Adrenal gland (tissue), 12 donors: ENCODE measurements around the gene A4GALT. TPM values are rescaled to one million over a fixed set of nuclear protein-coding genes. Genes with fewer than 3 reads are reported as not detected.

ENCODE experiments used
- DNase-seq, 7 donors: peaks; one replicate each; pipeline ENCODE4 v3.0.0-alpha.2; 2019 to 2020
- H3K27ac ChIP-seq, 5 donors: fragments of 200-600 bp; sonication (generic) in 4 of 5; 1 replicate in 3 of 5; 2 replicates in 2 of 5; pipeline versions ENCODE4 v1.5.1 to v1.8.0; 2016 to 2020; ENCODE audit warnings: mild to moderate bottlenecking in 1 of 5
- H3K27me3 ChIP-seq: fragments of 200-600 bp; 2 replicates; pipeline ENCODE4 v1.8.0; 2021
- H3K36me3 ChIP-seq, 2 donors: fragments of 200-600 bp; replicated peaks in 1 of 2; 1 replicate in 1 of 2; 2 replicates in 1 of 2; pipeline versions ENCODE4 v1.5.1 to v1.8.0; 2018 to 2022
- H3K4me1 ChIP-seq, 2 donors: fragments of 200-600 bp; replicated peaks in 1 of 2; 1 replicate in 1 of 2; 2 replicates in 1 of 2; pipeline versions ENCODE4 v1.5.1 to v1.8.0; 2018 to 2021
- H3K4me3 ChIP-seq, 4 donors: fragments of 200-600 bp; sonication (generic) in 3 of 4; one replicate each; pipeline ENCODE4 v1.5.1; 2016 to 2018
- H3K9me3 ChIP-seq, 3 donors: fragments of 200-600 bp; sonication (generic) in 1 of 3; replicated peaks in 1 of 3; 1 replicate in 2 of 3; 2 replicates in 1 of 3; pipeline versions ENCODE4 v1.5.1 to v1.8.0; 2016 to 2021
- POLR2A ChIP-seq, 2 donors: fragments of 450-650 bp; IDR thresholded peaks; one replicate each; pipeline ENCODE4 v1.6.1; 2017; ENCODE audit warnings: antibody characterized with exemption in 2 of 2, mild to moderate bottlenecking in 2 of 2, moderate library complexity in 1 of 2
- WGBS, 4 donors: extraction: QIAGEN DNeasy Blood & Tissue Kit in 2 of 4; methylation state at CpG; one replicate each; pipeline versions ENCODE4 v1.1.5 to v1.1.7; 2013 to 2017; 5-methylcytosine and 5-hydroxymethylcytosine counted together
- intact Hi-C, 2 donors: fragments of 100-400 bp; cut with DNase I; formaldehyde crosslinking; loops; one replicate each; pipeline versions ENCODE4 v1.14.1 to v1.15.0; 2022 to 2023
- polyA plus RNA-seq, 3 donors: library from polyadenylated mRNA; stranded (reverse); fragments of 200-250 nt in 2 of 3; fragments of 350-450 nt in 1 of 3; fragmentation: Illumina TruSeq in 1 of 3; extraction: RNeasy Lipid Tissue Mini Kit (QIAGEN cat#74804) in 1 of 3; gene quantifications; one replicate each; pipeline ENCODE4 v1.2.3, GENCODE V29; 2013 to 2014
- total RNA-seq, 9 donors: library from RNA; depleted of rRNA in 4 of 9; stranded (reverse); fragments of >200 nt in 4 of 9; fragments of 120-200 nt in 1 of 9; fragmentation: NEBNext Ultra II Directional in 1 of 9; extraction: Animal tissue kit (Norgen Biotek cat#: 25700) in 1 of 9; gene quantifications; one replicate each; pipeline versions ENCODE4 v1.1.0 to v1.2.4, GENCODE V29; 2013 to 2023
- TF ChIP-seq, protein P1 (sequence below), 6 experiments: fragments of 450-650 bp in 4 of 6; fragments of 200-600 bp in 2 of 6; sonication (generic) in 1 of 6; IDR thresholded peaks; 1 replicate in 5 of 6; 2 replicates in 1 of 6; pipeline versions ENCODE4 v1.5.1 to v1.8.0; 2016 to 2021; ENCODE audit warnings: antibody characterized with exemption in 6 of 6, mild to moderate bottlenecking in 2 of 6, moderate library complexity in 1 of 6
- donor health status: healthy with polysubstance abuse.
- donor health status: Bipolar disorder and iron deficiency.
- donor health status: DM: yes; HTN: yes; CAD: no.
- donor health status: DM: no; HTN: no; CAD: no.
- donor health status: DM: no; HTN: no; CAD: no.
- donor health status: DM: yes; HTN: yes; CAD: no.

The A4GALT gene
- total and polyA plus RNA-seq, 12 donors = 1.9 to 29.8 (median 17.4) TPM

DNA sequence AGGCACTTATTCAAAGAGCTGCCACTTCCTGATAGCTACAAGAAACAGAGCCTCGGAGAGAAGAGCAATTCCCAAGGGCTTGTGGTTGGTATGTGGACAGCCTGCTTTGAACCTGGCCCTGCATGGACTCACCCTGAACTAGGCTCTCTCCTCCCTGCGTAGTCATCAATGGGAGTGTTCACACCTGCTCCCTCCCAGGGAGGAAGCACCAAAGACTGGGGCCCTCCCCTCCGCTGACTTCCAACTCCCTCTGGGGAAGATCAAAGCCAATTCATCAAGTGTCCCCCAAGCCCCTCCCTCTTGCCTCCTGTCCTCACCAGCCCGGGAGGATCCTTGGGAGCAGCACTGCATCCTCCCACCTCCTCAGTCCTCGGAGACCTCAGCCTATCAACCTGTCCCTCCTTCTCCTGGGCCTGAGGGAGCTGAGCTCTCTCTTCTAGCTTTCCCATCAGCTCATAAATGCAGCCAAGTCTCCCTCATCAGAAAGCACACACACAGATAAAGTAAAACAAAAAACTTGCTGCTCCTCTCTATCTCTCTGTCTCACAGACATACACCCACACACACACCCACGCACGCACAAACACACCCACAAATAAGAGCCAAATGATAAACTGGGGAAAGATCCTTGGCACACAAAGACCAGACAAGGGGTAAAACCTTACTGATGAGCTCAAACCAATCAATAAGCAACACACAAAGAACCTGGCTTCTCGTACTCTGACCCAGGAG lies 3.3 kb downstream of the A4GALT start:
- Histone ChIP-seq H3K4me1 (peaks cover 4 to 13% of the 10 kb centered on the region in 2 donors), H3K27ac (peak overlapping the region in 1 of 5 donors; percentile 33), H3K9me3 (no peaks in the 10 kb centered on the region), H3K36me3 (no peaks in the 10 kb centered on the region), H3K27me3 (no peaks in the 10 kb centered on the region), H3K4me3 (no peak overlapping the region)
- peak in 2 of 7 donors; percentile 39 to 47 for DNase-seq
- 40 to 69% (median 46%) methylated on average over 8 of the region's 8 CpGs for WGBS, 4 donors
- TF ChIP-seq POLR2A (IDR thresholded peaks at IDR 0.05) = no peak
- TF ChIP-seq, protein P1, sequence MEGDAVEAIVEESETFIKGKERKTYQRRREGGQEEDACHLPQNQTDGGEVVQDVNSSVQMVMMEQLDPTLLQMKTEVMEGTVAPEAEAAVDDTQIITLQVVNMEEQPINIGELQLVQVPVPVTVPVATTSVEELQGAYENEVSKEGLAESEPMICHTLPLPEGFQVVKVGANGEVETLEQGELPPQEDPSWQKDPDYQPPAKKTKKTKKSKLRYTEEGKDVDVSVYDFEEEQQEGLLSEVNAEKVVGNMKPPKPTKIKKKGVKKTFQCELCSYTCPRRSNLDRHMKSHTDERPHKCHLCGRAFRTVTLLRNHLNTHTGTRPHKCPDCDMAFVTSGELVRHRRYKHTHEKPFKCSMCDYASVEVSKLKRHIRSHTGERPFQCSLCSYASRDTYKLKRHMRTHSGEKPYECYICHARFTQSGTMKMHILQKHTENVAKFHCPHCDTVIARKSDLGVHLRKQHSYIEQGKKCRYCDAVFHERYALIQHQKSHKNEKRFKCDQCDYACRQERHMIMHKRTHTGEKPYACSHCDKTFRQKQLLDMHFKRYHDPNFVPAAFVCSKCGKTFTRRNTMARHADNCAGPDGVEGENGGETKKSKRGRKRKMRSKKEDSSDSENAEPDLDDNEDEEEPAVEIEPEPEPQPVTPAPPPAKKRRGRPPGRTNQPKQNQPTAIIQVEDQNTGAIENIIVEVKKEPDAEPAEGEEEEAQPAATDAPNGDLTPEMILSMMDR (IDR thresholded peaks at IDR 0.05) = no peak
- intact Hi-C loops = no loop called here

DNA sequence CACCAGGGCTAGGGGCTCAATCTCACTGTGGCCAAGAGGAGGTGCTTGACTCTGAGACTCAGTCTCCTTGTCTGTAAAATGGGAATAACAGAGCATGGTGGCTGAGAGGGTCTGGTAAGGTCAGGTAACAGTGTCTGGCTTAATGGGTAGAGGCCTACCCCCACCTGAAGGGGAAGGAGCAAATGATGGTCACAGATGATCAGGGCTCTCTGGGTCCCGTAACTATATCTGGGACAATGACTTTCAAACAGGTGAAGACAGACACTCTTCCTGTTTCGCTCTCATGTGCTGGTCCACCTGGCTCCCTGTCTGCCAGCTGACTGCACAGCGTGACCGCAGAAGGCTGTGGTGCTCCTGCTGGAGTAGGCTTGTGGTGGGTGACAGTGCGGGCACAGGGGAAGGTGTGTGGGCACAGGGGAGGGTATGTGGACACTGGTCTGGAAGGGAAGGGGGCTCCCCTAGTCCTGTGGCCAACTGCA lies 4.0 kb downstream of the A4GALT start:
- no peak for DNase-seq
- H3K4me1 ChIP-seq = peaks cover 4 to 19% of the 10 kb centered on the region in 2 donors
- H3K36me3 ChIP-seq = no peaks in the 10 kb centered on the region
- no peak for TF ChIP-seq POLR2A (IDR thresholded peaks at IDR 0.05)
- TF ChIP-seq, protein P1 (IDR thresholded peaks at IDR 0.05) = no peak
- H3K27me3 ChIP-seq = no peaks in the 10 kb centered on the region
- H3K4me3 ChIP-seq = no peak overlapping the region
- H3K27ac ChIP-seq = peak overlapping the region in 1 of 5 donors; percentile 33
- no peaks in the 10 kb centered on the region for H3K9me3 ChIP-seq
- intact Hi-C loops = no loop called here
- WGBS, 4 donors = 89 to 96% (median 94%) methylated on average over 5 of the region's 5 CpGs

DNA sequence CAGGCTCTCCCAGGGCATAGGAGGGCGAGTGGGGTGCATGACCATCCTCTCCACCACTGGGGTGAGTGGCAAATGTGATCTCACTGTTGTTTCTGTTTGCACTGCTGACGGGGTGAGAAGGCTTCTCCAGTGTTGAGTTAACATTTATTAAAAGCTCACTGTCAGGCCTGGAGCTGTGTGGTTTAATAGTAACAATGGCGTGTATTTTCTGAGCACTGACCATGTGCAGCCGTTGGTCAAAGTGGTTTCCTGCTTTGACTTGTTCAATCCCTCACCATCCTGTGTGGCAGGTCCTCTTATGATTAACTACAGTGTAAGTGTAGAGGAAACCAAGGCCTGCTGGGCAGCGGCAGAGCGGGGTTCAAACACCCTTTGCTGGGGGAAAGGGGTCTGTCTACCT lies 4.4 kb downstream of the A4GALT start:
- H3K9me3 ChIP-seq = no peaks in the 10 kb centered on the region
- H3K4me3 ChIP-seq = no peak overlapping the region
- DNase-seq = no peak
- H3K27me3 ChIP-seq = no peaks in the 10 kb centered on the region
- H3K4me1 ChIP-seq = peaks cover 4 to 24% of the 10 kb centered on the region in 2 donors
- intact Hi-C loops = no loop called here
- TF ChIP-seq POLR2A (IDR thresholded peaks at IDR 0.05) = no peak
- TF ChIP-seq, protein P1 (IDR thresholded peaks at IDR 0.05) = no peak
- no peaks in the 10 kb centered on the region for H3K36me3 ChIP-seq
- 83 to 95% (median 87%) methylated on average over 5 to 6 of the region's 6 CpGs for WGBS, 4 donors
- no peak overlapping the region for H3K27ac ChIP-seq

DNA sequence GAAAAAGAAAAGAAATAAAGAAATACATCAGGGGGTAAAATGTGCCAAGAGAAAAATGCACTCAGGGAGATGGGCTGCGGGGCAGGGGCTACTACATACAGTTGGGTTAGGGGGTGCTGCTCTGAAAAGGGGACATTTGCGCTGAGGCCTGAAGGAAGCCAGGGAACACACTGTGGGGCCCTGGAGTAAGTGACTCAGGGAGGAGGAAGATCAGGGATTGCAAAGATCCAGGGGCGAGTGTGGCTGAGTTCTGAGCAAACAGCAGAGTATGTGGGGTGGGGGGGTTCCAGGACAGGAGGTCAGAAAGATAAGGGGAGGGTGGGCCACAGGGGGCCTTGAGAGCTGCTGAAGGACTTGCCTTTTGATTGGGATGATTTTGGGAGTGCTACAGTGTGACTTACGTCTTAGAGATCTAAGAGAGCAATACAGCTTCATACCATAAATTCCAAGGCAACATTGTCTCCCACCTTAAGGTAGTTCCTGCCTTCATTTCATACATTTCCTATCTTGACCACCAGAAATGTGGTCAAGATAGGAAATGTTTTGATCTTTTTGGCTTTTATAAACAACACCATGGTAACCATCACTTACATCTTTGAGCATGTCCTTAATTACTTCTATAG lies 5.8 kb downstream of the A4GALT start:
- H3K27me3 ChIP-seq = no peaks in the 10 kb centered on the region

More for the DNA sequence above, 5.8 kb downstream of the A4GALT start:
- no peak for DNase-seq
- Histone ChIP-seq H3K4me3 (no peak overlapping the region), H3K27ac (no peak overlapping the region), H3K4me1 (peaks cover 0 to 22% of the 10 kb centered on the region in 2 donors), H3K36me3 (no peaks in the 10 kb centered on the region), H3K9me3 (no peaks in the 10 kb centered on the region)
- TF ChIP-seq, protein P1 (IDR thresholded peaks at IDR 0.05) = no peak
- TF ChIP-seq POLR2A (IDR thresholded peaks at IDR 0.05) = no peak
- WGBS, 4 donors = 86 to 93% (median 90%) methylated on average over 4 of the region's 4 CpGs
- intact Hi-C loops = no loop called here
